PFSK-1 (cell line): ENCODE measurements around the gene ZFP82.

Experiments
- FOXP2 ChIP-seq: optimal IDR thresholded peaks from 2 replicates; pipeline ENCODE3; 2011; ENCODE audit warnings: borderline replicate concordance, control low read depth, inconsistent platforms; ENCODE audit not compliant: insufficient read depth; ENCODE audit errors: extremely low read length, extremely low read depth
- POLR2AphosphoS5 ChIP-seq: IDR thresholded peaks from 2 replicates; pipeline ENCODE4 v1.6.1; 2012; ENCODE audit warnings: low read depth, mild to moderate bottlenecking, control low read depth, low read length, moderate library complexity
- REST ChIP-seq, 2 experiments: IDR thresholded peaks; 2 replicates each; pipeline versions ENCODE4 v1.6.1 to v1.8.0; 2011 to 2012; ENCODE audit warnings: low read depth in 2 of 2, low read length in 2 of 2, control low read depth in 1 of 2, inconsistent platforms in 1 of 2, mild to moderate bottlenecking in 1 of 2, moderate library complexity in 1 of 2; ENCODE audit not compliant: insufficient read depth in 1 of 2
- TAF1 ChIP-seq: IDR thresholded peaks from 2 replicates; pipeline ENCODE4 v1.6.1; 2012; ENCODE audit warnings: low read length, control low read depth, borderline replicate concordance; ENCODE audit not compliant: insufficient read depth

GRCh38 chr19:36377541-36378178 lies 40.8 kb downstream of the ZFP82 start:
- TF ChIP-seq POLR2AphosphoS5 (no peak), TAF1 (no peak), REST (IDR thresholded peaks at IDR 0.05; ENCODE audit: insufficient read depth in 1 of 2, low read depth in 2 of 2, low read length in 2 of 2) (no peak), FOXP2 (no peak)
